ENCODE results near the gene MAP4K1. TPM values are rescaled to one million over a fixed set of nuclear protein-coding genes. Genes with fewer than 3 reads are reported as not detected.
"Not testable (repeated sequence)": the region's sequence is repeated elsewhere in the genome, so short reads cannot be mapped to it uniquely, and the experiment has no call there.

Gene MAP4K1
- total RNA-seq, 1 experiment from 2014 or later: not detected

- H3K27me3 ChIP-seq (replicated peaks): no peaks in the 10 kb centered on the region
- no peaks in the 10 kb centered on the region for H3K9me3 ChIP-seq (replicated peaks)
- H3K36me3 ChIP-seq: peaks cover 83% of the 10 kb centered on the region
- no peak overlapping the region for H3K27ac ChIP-seq
- no peak for DNase-seq (ENCODE audit: low read depth in 1 of 2, low spot score in 2 of 2)
- peaks cover 5% of the 10 kb centered on the region; the same call in 1 of the 2 replicates for H3K4me1 ChIP-seq (replicated peaks)
- H3K4me3 ChIP-seq: no peak overlapping the region
Observed at GRCh38 chr19:38624822-38625221, 7.1 kb upstream of the MAP4K1 start.

GRCh38 chr19:38619361-38620174, 1.8 kb upstream of the MAP4K1 start:
- peak overlapping the region; percentile 66 for H3K4me3 ChIP-seq
- DNase-seq (ENCODE audit: low read depth in 1 of 2, low spot score in 2 of 2): no peak
- H3K9me3 ChIP-seq (replicated peaks): no peaks in the 10 kb centered on the region
- no peaks in the 10 kb centered on the region for H3K27me3 ChIP-seq (replicated peaks)
- peaks cover 14% of the 10 kb centered on the region for H3K4me1 ChIP-seq (replicated peaks)
- H3K27ac ChIP-seq: peak overlapping the region; percentile 54
- H3K36me3 ChIP-seq: peaks cover 41% of the 10 kb centered on the region

GRCh38 chr19:38618590-38619360, 1.0 kb upstream of the MAP4K1 start, which contains the start of gene EIF3K:
Gene EIF3K, plus strand, starts transcription at chr19:38619188. Its CDS starts 81 bp downstream, at chr19:38619269.
- H3K27ac ChIP-seq: peak within 1 kb of the TSS; percentile 54
- H3K4me3 ChIP-seq: peak within 1 kb of the TSS; percentile 66
- H3K27me3 ChIP-seq (replicated peaks): no peaks in the 10 kb centered on the region
- H3K36me3 ChIP-seq: peaks cover 33% of the 10 kb centered on the region
- H3K4me1 ChIP-seq (replicated peaks): peaks cover 14% of the 10 kb centered on the region
- DNase-seq (ENCODE audit: low read depth in 1 of 2, low spot score in 2 of 2): peak; percentile 98
- no peaks in the 10 kb centered on the region for H3K9me3 ChIP-seq (replicated peaks)

GRCh38 chr19:38617283-38617763, 430 bp downstream of the MAP4K1 start:
- H3K4me1 ChIP-seq (replicated peaks): peaks cover 14% of the 10 kb centered on the region
- H3K9me3 ChIP-seq (replicated peaks): no peaks in the 10 kb centered on the region
- H3K27ac ChIP-seq: no peak overlapping the region
- DNase-seq (ENCODE audit: low read depth in 1 of 2, low spot score in 2 of 2): no peak
- no peak overlapping the region for H3K4me3 ChIP-seq
- H3K36me3 ChIP-seq: peaks cover 24% of the 10 kb centered on the region
- no peaks in the 10 kb centered on the region for H3K27me3 ChIP-seq (replicated peaks)

GRCh38 chr19:38616265-38616664, 1.5 kb downstream of the MAP4K1 start:
- Histone ChIP-seq H3K27ac (no peak overlapping the region), H3K27me3 (replicated peaks) (no peaks in the 10 kb centered on the region), H3K4me1 (replicated peaks) (peaks cover 14% of the 10 kb centered on the region), H3K9me3 (replicated peaks) (no peaks in the 10 kb centered on the region), H3K4me3 (no peak overlapping the region), H3K36me3 (peaks cover 14% of the 10 kb centered on the region)
- no peak for DNase-seq (ENCODE audit: low read depth in 1 of 2, low spot score in 2 of 2)

- DNase-seq (ENCODE audit: low read depth in 1 of 2, low spot score in 2 of 2): no peak
- no peak overlapping the region for H3K27ac ChIP-seq
- H3K9me3 ChIP-seq (replicated peaks): no peaks in the 10 kb centered on the region
- H3K36me3 ChIP-seq: peaks cover 3% of the 10 kb centered on the region; the same call in 1 of the 2 replicates
- no peaks in the 10 kb centered on the region for H3K27me3 ChIP-seq (replicated peaks)
- no peak overlapping the region for H3K4me3 ChIP-seq
- H3K4me1 ChIP-seq (replicated peaks): peaks cover 12% of the 10 kb centered on the region
Observed at GRCh38 chr19:38615007-38615581, 2.7 kb downstream of the MAP4K1 start.

- Histone ChIP-seq H3K9me3 (replicated peaks) (no peaks in the 10 kb centered on the region), H3K4me3 (no peak overlapping the region), H3K27me3 (replicated peaks) (no peaks in the 10 kb centered on the region), H3K36me3 (peaks cover 3% of the 10 kb centered on the region; the same call in 1 of the 2 replicates), H3K27ac (no peak overlapping the region), H3K4me1 (replicated peaks) (peaks cover 7% of the 10 kb centered on the region)
- DNase-seq (ENCODE audit: low read depth in 1 of 2, low spot score in 2 of 2): no peak
Observed at GRCh38 chr19:38614289-38614688, 3.5 kb downstream of the MAP4K1 start.

- Histone ChIP-seq H3K9me3 (replicated peaks) (no peaks in the 10 kb centered on the region), H3K4me3 (no peak overlapping the region), H3K27me3 (replicated peaks) (no peaks in the 10 kb centered on the region), H3K27ac (no peak overlapping the region), H3K4me1 (replicated peaks) (no peaks in the 10 kb centered on the region), H3K36me3 (no peaks in the 10 kb centered on the region)
- no peak for DNase-seq (ENCODE audit: low read depth in 1 of 2, low spot score in 2 of 2)
Observed at GRCh38 chr19:38606131-38606530, 11.6 kb downstream of the MAP4K1 start.

GRCh38 chr19:38602856-38603255, 14.9 kb downstream of the MAP4K1 start:
- H3K36me3 ChIP-seq; H3K4me3 ChIP-seq; H3K27ac ChIP-seq; H3K27me3 ChIP-seq (replicated peaks); H3K9me3 ChIP-seq (replicated peaks); DNase-seq (ENCODE audit: low read depth in 1 of 2, low spot score in 2 of 2); H3K4me1 ChIP-seq (replicated peaks): not testable (repeated sequence)

- no peak for DNase-seq (ENCODE audit: low read depth in 1 of 2, low spot score in 2 of 2)
- Histone ChIP-seq H3K4me1 (replicated peaks) (no peaks in the 10 kb centered on the region; the same call in 1 of the 2 replicates), H3K27ac (no peak overlapping the region), H3K4me3 (no peak overlapping the region), H3K36me3 (no peaks in the 10 kb centered on the region), H3K9me3 (replicated peaks) (no peaks in the 10 kb centered on the region), H3K27me3 (replicated peaks) (no peaks in the 10 kb centered on the region)
Observed at GRCh38 chr19:38599722-38600121, 18.0 kb downstream of the MAP4K1 start.

- H3K4me3 ChIP-seq: no peak overlapping the region
- no peaks in the 10 kb centered on the region for H3K36me3 ChIP-seq
- H3K27ac ChIP-seq: no peak overlapping the region
- no peaks in the 10 kb centered on the region for H3K9me3 ChIP-seq (replicated peaks)
- H3K27me3 ChIP-seq (replicated peaks): no peaks in the 10 kb centered on the region
- DNase-seq (ENCODE audit: low read depth in 1 of 2, low spot score in 2 of 2): no peak
- no peaks in the 10 kb centered on the region; the same call in 1 of the 2 replicates for H3K4me1 ChIP-seq (replicated peaks)
Observed at GRCh38 chr19:38597075-38597474, 20.7 kb downstream of the MAP4K1 start.

GRCh38 chr19:38596057-38596981, 21.4 kb downstream of the MAP4K1 start:
- Histone ChIP-seq H3K4me3 (no peak overlapping the region), H3K27ac (no peak overlapping the region), H3K36me3 (no peaks in the 10 kb centered on the region), H3K9me3 (replicated peaks) (no peaks in the 10 kb centered on the region), H3K27me3 (replicated peaks) (no peaks in the 10 kb centered on the region), H3K4me1 (replicated peaks) (no peaks in the 10 kb centered on the region; the same call in 1 of the 2 replicates)
- DNase-seq (ENCODE audit: low read depth in 1 of 2, low spot score in 2 of 2): no peak

- DNase-seq (ENCODE audit: low read depth in 1 of 2, low spot score in 2 of 2): no peak
- no peaks in the 10 kb centered on the region for H3K36me3 ChIP-seq
- no peaks in the 10 kb centered on the region; the same call in 1 of the 2 replicates for H3K4me1 ChIP-seq (replicated peaks)
- 0 out of 2 replicates have a peak, but pooled peaks cover 4% of the 10 kb centered on the region for H3K27me3 ChIP-seq (replicated peaks)
- H3K4me3 ChIP-seq: no peak overlapping the region
- H3K9me3 ChIP-seq (replicated peaks): no peaks in the 10 kb centered on the region
- no peak overlapping the region for H3K27ac ChIP-seq
Observed at GRCh38 chr19:38592940-38593339, 24.8 kb downstream of the MAP4K1 start.
